ENCODE results near the gene DIO3.

DNA sequence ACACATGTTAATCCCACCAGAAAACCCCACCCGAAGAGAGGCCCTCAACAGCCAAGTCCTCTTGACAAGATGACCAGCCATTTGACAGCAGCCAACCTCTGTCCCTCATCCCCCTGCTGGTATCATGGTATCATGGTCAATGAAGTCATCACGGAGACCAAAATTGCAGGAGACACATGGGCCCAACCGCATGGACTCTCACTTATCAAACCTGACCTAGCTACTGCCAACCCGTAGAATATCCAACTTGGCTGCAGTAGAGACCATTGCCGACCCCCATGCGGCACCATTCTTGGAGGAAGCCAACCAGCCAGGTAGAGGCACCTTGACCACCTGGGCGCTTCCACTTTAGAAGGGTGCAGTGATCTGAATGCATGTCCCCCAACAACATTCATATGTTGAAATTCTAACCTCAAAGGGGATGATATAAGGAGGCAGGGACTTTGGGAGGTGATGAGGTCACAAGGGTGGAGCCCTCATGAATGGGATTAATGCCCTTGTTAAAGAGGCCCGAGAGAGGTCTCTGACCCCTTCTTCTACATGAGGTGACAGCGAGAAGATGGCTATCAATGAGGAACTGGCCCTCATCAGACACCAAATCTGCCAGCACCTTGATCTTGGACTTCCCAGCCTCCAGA is 33.3 kb downstream of the DIO3 start:
- TF ChIP-seq, protein P1, sequence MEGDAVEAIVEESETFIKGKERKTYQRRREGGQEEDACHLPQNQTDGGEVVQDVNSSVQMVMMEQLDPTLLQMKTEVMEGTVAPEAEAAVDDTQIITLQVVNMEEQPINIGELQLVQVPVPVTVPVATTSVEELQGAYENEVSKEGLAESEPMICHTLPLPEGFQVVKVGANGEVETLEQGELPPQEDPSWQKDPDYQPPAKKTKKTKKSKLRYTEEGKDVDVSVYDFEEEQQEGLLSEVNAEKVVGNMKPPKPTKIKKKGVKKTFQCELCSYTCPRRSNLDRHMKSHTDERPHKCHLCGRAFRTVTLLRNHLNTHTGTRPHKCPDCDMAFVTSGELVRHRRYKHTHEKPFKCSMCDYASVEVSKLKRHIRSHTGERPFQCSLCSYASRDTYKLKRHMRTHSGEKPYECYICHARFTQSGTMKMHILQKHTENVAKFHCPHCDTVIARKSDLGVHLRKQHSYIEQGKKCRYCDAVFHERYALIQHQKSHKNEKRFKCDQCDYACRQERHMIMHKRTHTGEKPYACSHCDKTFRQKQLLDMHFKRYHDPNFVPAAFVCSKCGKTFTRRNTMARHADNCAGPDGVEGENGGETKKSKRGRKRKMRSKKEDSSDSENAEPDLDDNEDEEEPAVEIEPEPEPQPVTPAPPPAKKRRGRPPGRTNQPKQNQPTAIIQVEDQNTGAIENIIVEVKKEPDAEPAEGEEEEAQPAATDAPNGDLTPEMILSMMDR (IDR thresholded peaks at IDR 0.05) = no peak
- TF ChIP-seq POLR2A (IDR thresholded peaks at IDR 0.05) = no peak
